Measurements from ENCODE around the gene DUSP9.

DNA sequence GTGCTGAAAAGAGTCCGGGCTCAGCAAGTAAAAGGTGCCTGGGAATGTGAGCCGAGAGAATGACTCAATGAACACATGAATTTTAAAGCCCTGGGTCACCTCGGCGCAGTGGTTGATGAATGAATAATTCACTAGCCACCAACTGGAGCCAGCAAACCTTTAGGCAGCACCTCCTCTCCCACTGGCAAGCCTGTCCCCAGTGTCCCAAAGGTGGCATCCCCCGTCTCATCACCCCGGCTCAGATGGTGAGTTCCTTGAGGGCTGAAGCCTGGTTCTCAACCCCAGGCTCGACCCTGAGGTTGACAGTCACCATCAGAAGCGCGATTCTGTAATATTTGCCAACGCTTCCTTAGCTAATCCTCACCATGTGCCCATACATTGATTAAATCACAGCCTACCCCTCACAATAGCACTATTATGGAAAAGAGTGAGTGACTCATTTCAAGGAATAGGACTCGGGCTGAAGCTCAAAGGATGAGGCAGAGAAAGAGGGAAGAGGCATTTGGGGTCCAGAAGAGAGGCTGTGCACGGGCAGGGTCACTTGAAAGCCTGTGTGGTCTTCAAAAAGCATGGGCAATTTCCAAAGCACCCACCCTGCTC lies 45.4 kb upstream of the DUSP9 start:
- TF ChIP-seq, protein P1, sequence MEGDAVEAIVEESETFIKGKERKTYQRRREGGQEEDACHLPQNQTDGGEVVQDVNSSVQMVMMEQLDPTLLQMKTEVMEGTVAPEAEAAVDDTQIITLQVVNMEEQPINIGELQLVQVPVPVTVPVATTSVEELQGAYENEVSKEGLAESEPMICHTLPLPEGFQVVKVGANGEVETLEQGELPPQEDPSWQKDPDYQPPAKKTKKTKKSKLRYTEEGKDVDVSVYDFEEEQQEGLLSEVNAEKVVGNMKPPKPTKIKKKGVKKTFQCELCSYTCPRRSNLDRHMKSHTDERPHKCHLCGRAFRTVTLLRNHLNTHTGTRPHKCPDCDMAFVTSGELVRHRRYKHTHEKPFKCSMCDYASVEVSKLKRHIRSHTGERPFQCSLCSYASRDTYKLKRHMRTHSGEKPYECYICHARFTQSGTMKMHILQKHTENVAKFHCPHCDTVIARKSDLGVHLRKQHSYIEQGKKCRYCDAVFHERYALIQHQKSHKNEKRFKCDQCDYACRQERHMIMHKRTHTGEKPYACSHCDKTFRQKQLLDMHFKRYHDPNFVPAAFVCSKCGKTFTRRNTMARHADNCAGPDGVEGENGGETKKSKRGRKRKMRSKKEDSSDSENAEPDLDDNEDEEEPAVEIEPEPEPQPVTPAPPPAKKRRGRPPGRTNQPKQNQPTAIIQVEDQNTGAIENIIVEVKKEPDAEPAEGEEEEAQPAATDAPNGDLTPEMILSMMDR (conservative IDR thresholded peaks at IDR 0.05; ENCODE audit: low read depth, low read length) = no peak
- TF ChIP-seq EZH2 (IDR thresholded peaks at IDR 0.05; ENCODE audit: low read length, unreplicated experiment) (no peak), EZH2phosphoT487 (IDR thresholded peaks at IDR 0.05; ENCODE audit: borderline replicate concordance, low read length) (no peak)
